ENCODE data around the gene PEF1.

Gene PEF1

DNA sequence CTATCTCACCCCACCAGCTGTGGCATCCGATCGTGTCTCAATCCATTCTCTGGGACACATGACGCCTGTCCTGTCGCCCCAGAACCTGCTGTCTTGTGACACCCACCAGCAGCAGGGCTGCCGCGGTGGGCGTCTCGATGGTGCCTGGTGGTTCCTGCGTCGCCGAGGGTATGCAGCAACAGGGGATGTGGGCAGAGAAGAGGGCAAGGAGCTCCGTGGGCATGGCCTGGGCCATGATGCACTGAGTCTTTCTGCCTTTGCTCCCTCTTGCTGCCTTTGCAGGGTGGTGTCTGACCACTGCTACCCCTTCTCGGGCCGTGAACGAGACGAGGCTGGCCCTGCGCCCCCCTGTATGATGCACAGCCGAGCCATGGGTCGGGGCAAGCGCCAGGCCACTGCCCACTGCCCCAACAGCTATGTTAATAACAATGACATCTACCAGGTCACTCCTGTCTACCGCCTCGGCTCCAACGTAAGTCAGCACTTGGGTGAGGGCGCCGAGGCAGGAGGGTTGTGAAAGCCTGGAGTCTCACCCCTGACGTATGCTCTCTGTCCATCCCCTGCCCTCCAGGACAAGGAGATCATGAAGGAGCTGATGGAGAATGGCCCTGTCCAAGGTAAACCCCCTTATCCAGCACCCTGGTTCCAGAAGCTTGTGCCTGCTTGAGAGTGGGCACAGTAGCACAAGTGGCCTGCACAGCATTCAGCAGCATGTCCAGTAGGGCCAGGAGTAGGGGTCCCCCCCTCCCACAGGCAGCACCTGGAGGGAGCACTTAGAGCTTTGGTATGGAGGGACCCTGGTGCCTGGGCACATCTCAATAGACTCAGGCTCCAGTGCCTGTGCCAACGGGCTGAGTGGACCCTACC lies 59.6 kb downstream of the PEF1 start:
- no peak overlapping the region for H3K4me3 ChIP-seq (ENCODE audit: low read depth, low read length)
- TF ChIP-seq, protein P1, sequence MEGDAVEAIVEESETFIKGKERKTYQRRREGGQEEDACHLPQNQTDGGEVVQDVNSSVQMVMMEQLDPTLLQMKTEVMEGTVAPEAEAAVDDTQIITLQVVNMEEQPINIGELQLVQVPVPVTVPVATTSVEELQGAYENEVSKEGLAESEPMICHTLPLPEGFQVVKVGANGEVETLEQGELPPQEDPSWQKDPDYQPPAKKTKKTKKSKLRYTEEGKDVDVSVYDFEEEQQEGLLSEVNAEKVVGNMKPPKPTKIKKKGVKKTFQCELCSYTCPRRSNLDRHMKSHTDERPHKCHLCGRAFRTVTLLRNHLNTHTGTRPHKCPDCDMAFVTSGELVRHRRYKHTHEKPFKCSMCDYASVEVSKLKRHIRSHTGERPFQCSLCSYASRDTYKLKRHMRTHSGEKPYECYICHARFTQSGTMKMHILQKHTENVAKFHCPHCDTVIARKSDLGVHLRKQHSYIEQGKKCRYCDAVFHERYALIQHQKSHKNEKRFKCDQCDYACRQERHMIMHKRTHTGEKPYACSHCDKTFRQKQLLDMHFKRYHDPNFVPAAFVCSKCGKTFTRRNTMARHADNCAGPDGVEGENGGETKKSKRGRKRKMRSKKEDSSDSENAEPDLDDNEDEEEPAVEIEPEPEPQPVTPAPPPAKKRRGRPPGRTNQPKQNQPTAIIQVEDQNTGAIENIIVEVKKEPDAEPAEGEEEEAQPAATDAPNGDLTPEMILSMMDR (IDR thresholded peaks at IDR 0.05; ENCODE audit: borderline replicate concordance, insufficient read depth, low read depth, low read length): no peak

GRCh38 chr1:31583995-31584868 lies 60.4 kb downstream of the PEF1 start:
- no peak overlapping the region for H3K4me3 ChIP-seq (ENCODE audit: low read depth, low read length)
- TF ChIP-seq, protein P1 (IDR thresholded peaks at IDR 0.05; ENCODE audit: borderline replicate concordance, insufficient read depth, low read depth, low read length): no peak

GRCh38 chr1:31583082-31583994 lies 61.3 kb downstream of the PEF1 start:
- TF ChIP-seq, protein P1 (IDR thresholded peaks at IDR 0.05; ENCODE audit: borderline replicate concordance, insufficient read depth, low read depth, low read length): no peak
- H3K4me3 ChIP-seq (ENCODE audit: low read depth, low read length): no peak overlapping the region

- TF ChIP-seq, protein P1 (IDR thresholded peaks at IDR 0.05; ENCODE audit: borderline replicate concordance, insufficient read depth, low read depth, low read length): no peak
- no peak overlapping the region for H3K4me3 ChIP-seq (ENCODE audit: low read depth, low read length)
Measured at GRCh38 chr1:31581821-31582810, 62.6 kb downstream of the PEF1 start.

DNA sequence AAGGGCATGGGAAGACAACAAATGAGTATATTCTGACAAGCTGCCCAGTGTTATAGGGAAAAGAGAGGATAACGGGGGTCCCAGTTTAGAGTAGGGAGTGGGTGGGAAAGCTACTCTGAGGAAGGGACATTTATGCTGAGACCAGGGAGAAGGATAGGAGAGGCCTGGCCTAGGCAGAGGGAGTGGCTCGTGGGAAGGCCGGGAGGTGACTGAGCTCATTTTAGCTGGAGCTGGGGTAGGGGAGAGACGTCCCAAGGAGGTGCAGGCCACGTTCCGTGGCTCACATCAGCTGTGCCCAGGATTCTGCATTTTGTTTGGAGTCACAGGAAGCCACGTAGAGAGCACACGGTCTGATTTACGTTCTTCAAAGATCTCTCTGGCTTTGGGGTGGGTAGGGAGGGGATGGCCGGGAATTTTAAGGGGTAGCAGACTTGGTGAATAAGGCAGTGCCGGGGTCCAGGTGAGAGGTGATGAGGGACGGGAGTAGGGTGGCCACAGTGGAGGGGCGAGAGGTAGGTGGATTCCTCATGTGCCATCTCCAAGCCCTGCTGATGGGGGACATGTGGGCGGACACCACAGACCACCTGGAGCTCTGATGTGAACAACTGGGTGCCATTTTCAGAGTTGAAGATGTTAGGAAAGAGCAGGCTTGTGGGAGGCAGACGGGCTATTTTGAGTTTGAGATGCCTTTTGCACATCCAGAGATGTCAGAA lies 63.6 kb downstream of the PEF1 start:
- TF ChIP-seq, protein P1 (IDR thresholded peaks at IDR 0.05; ENCODE audit: borderline replicate concordance, insufficient read depth, low read depth, low read length): no peak
- H3K4me3 ChIP-seq (ENCODE audit: low read depth, low read length): no peak overlapping the region

Measured in GM12875 (cell line).